Karpas-422 (cell line): Measurements from ENCODE around the gene STK4. TPM values are rescaled to one million over a fixed set of nuclear protein-coding genes. Genes with fewer than 3 reads are reported as not detected.

Experiments
- DNase-seq: peaks from one replicate; pipeline ENCODE4 v3.0.0-alpha.2; 2015
- H2AFZ ChIP-seq: fragments of 200-600 bp; sonication (generic); 2 replicates; pipeline ENCODE4 v1.6.1; 2014; ENCODE audit warnings: antibody characterized with exemption, low read length, mixed read lengths
- H3K27ac ChIP-seq: fragments of 200-600 bp; sonication (generic); 2 replicates; pipeline ENCODE4 v1.5.1; 2014; ENCODE audit warnings: mild to moderate bottlenecking, low read length, moderate library complexity
- H3K27me3 ChIP-seq: fragments of 200-600 bp; sonication (generic); 2 replicates; pipeline ENCODE4 v1.6.1; 2014; ENCODE audit warnings: low read length, mixed read lengths
- H3K36me3 ChIP-seq: fragments of 200-600 bp; sonication (generic); 2 replicates; pipeline ENCODE4 v1.6.1; 2014; ENCODE audit warnings: low read length, mixed read lengths; ENCODE audit not compliant: insufficient read depth
- H3K4me1 ChIP-seq: fragments of 200-600 bp; sonication (generic); 2 replicates; pipeline ENCODE4 v1.6.1; 2014; ENCODE audit warnings: mild to moderate bottlenecking, low read length, mixed read lengths
- H3K4me2 ChIP-seq: fragments of 200-600 bp; sonication (generic); 2 replicates; pipeline ENCODE4 v1.6.1; 2014; ENCODE audit warnings: low read length, low read depth, mild to moderate bottlenecking; ENCODE audit not compliant: poor library complexity, severe bottlenecking
- H3K4me3 ChIP-seq: fragments of 200-600 bp; sonication (generic); 2 replicates; pipeline ENCODE4 v1.5.1; 2014; ENCODE audit warnings: mild to moderate bottlenecking, antibody characterized with exemption, low read length, mixed read lengths
- H3K79me2 ChIP-seq: fragments of 200-600 bp; sonication (generic); 2 replicates; pipeline ENCODE4 v1.6.1; 2014; ENCODE audit warnings: mild to moderate bottlenecking, low read length, mixed read lengths
- H3K9ac ChIP-seq: fragments of 200-600 bp; sonication (generic); 2 replicates; pipeline ENCODE4 v1.6.0; 2014; ENCODE audit warnings: low read length
- H3K9me2 ChIP-seq: fragments of 200-600 bp; sonication (generic), shearing (Covaris generic); replicated peaks from 2 replicates; pipeline ENCODE4 v1.6.0; 2014; ENCODE audit warnings: mild to moderate bottlenecking, low read length, moderate library complexity; ENCODE audit not compliant: insufficient read depth
- H3K9me3 ChIP-seq: fragments of 300-700, 200-600 bp; sonication (generic); 2 replicates; pipeline ENCODE4 v1.6.1; 2014; ENCODE audit warnings: low read length, mixed read lengths
- H4K20me1 ChIP-seq: fragments of 200-600 bp; sonication (generic); 2 replicates; pipeline ENCODE4 v1.6.1; 2014; ENCODE audit warnings: mild to moderate bottlenecking, antibody characterized with exemption, low read length, low read depth; ENCODE audit not compliant: insufficient read depth
- total RNA-seq: library from RNA; depleted of rRNA; stranded (reverse); fragments of >200 nt; shearing (Covaris generic); gene quantifications from 2 replicates; pipeline ENCODE4 v1.2.3, GENCODE V29; 2014; ENCODE audit warnings: low replicate concordance

Gene STK4
- total RNA-seq, 1 experiment from 2014 or later, result 89.0 TPM

GRCh38 chr20:45038745-45039474, 72.6 kb downstream of the STK4 start:
- Histone ChIP-seq H3K36me3 (peaks cover 27% of the 10 kb centered on the region), H3K4me2 (peak overlapping the region; percentile 30), H2AFZ (no peak overlapping the region), H3K9me2 (no peaks in the 10 kb centered on the region), H3K4me1 (peaks cover 68% of the 10 kb centered on the region), H3K9me3 (no peaks in the 10 kb centered on the region), H3K9ac (no peak overlapping the region), H4K20me1 (no peaks in the 10 kb centered on the region), H3K4me3 (no peak overlapping the region), H3K79me2 (peaks cover 88% of the 10 kb centered on the region), H3K27ac (peak overlapping the region; percentile 80), H3K27me3 (no peaks in the 10 kb centered on the region)
- DNase-seq, result no peak

DNA sequence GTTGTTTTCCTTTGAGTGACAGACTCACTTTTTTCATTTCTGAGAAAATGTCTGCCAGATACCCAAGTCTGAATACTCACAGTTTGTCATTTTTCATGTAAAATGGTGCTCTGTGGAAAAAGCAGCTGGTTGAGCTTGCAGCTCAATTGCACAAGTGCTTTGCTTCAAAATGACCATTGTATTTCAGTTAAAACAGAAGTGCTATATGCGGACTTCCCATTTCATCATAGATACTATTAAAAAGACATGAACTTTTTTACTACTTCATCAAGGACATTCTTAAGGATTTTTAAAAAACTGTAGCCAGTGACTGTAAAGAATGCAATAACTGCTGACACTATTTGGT, 73.1 kb downstream of the STK4 start:
- no peaks in the 10 kb centered on the region for H3K9me3 ChIP-seq
- peak; percentile 77 for DNase-seq
- H4K20me1 ChIP-seq, result no peaks in the 10 kb centered on the region
- H3K36me3 ChIP-seq, result peaks cover 26% of the 10 kb centered on the region
- H3K79me2 ChIP-seq, result peaks cover 90% of the 10 kb centered on the region
- peak overlapping the region; percentile 30 for H3K4me2 ChIP-seq
- no peak overlapping the region for H3K4me3 ChIP-seq
- H3K27me3 ChIP-seq, result no peaks in the 10 kb centered on the region
- H3K27ac ChIP-seq, result peak overlapping the region; percentile 80
- no peaks in the 10 kb centered on the region for H3K9me2 ChIP-seq
- H2AFZ ChIP-seq, result no peak overlapping the region
- H3K4me1 ChIP-seq, result peaks cover 66% of the 10 kb centered on the region
- no peak overlapping the region for H3K9ac ChIP-seq

- H3K9me2 ChIP-seq, result no peaks in the 10 kb centered on the region
- DNase-seq, result no peak
- H3K79me2 ChIP-seq, result peaks cover 89% of the 10 kb centered on the region
- no peaks in the 10 kb centered on the region for H4K20me1 ChIP-seq
- no peaks in the 10 kb centered on the region for H3K9me3 ChIP-seq
- no peak overlapping the region for H3K4me3 ChIP-seq
- no peak overlapping the region for H3K4me2 ChIP-seq
- H3K36me3 ChIP-seq, result peaks cover 22% of the 10 kb centered on the region; the same call in 1 of the 2 replicates
- H3K27me3 ChIP-seq, result no peaks in the 10 kb centered on the region
- H3K27ac ChIP-seq, result no peak overlapping the region
- peaks cover 44% of the 10 kb centered on the region for H3K4me1 ChIP-seq
- no peak overlapping the region for H3K9ac ChIP-seq
- H2AFZ ChIP-seq, result no peak overlapping the region
These were observed 75.4 kb downstream of the STK4 start for GRCh38 chr20:45041464-45042337.

- no peaks in the 10 kb centered on the region for H3K9me2 ChIP-seq
- no peaks in the 10 kb centered on the region for H3K9me3 ChIP-seq
- peaks cover 89% of the 10 kb centered on the region for H3K79me2 ChIP-seq
- no peak overlapping the region for H3K9ac ChIP-seq
- H3K36me3 ChIP-seq, result peaks cover 22% of the 10 kb centered on the region; the same call in 1 of the 2 replicates
- H3K27me3 ChIP-seq, result no peaks in the 10 kb centered on the region
- no peak overlapping the region for H3K4me2 ChIP-seq
- H3K4me3 ChIP-seq, result no peak overlapping the region
- peaks cover 34% of the 10 kb centered on the region for H3K4me1 ChIP-seq
- H3K27ac ChIP-seq, result no peak overlapping the region
- no peaks in the 10 kb centered on the region for H4K20me1 ChIP-seq
- H2AFZ ChIP-seq, result no peak overlapping the region
- DNase-seq, result no peak
These were observed 76.7 kb downstream of the STK4 start for GRCh38 chr20:45042978-45043377.

GRCh38 chr20:45044084-45044573, 77.8 kb downstream of the STK4 start:
- no peaks in the 10 kb centered on the region for H3K9me2 ChIP-seq
- H3K9ac ChIP-seq, result no peak overlapping the region
- no peak overlapping the region for H2AFZ ChIP-seq
- H3K4me3 ChIP-seq, result no peak overlapping the region
- peak overlapping the region; percentile 63 for H3K27ac ChIP-seq
- H3K36me3 ChIP-seq, result peaks cover 22% of the 10 kb centered on the region; the same call in 1 of the 2 replicates
- H4K20me1 ChIP-seq, result no peaks in the 10 kb centered on the region
- H3K79me2 ChIP-seq, result peaks cover 88% of the 10 kb centered on the region
- peak; percentile 91 for DNase-seq
- peaks cover 31% of the 10 kb centered on the region for H3K4me1 ChIP-seq
- no peaks in the 10 kb centered on the region for H3K27me3 ChIP-seq
- H3K9me3 ChIP-seq, result no peaks in the 10 kb centered on the region
- H3K4me2 ChIP-seq, result no peak overlapping the region

DNA sequence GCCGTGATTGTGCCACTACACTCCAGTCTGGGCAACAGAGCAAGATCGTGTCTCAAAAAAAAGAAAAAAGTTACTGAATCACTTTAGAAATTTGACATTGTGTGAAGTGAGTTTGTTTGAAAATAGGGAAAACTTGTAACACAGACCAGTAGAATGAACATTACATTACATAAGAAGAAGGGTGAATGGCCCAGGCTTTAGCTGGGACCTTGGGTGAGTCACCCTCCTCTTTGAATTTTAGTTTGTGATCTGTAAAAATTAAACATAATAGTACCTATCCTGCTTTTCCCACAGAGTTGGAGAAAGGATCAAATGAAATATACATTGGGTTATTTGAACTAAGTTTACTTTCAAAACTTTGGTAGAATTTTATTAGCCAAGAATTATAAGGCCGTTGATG, 78.3 kb downstream of the STK4 start:
- Histone ChIP-seq H3K27me3 (no peaks in the 10 kb centered on the region), H3K9me3 (no peaks in the 10 kb centered on the region), H3K9ac (no peak overlapping the region), H3K4me2 (no peak overlapping the region), H3K9me2 (no peaks in the 10 kb centered on the region), H3K4me1 (peaks cover 31% of the 10 kb centered on the region), H2AFZ (no peak overlapping the region), H3K27ac (no peak overlapping the region), H4K20me1 (no peaks in the 10 kb centered on the region), H3K36me3 (peaks cover 22% of the 10 kb centered on the region; the same call in 1 of the 2 replicates), H3K79me2 (peaks cover 88% of the 10 kb centered on the region), H3K4me3 (no peak overlapping the region)
- DNase-seq, result no peak

GRCh38 chr20:45047581-45048119, 81.3 kb downstream of the STK4 start:
- no peak overlapping the region for H3K4me2 ChIP-seq
- H3K27ac ChIP-seq, result no peak overlapping the region
- H2AFZ ChIP-seq, result no peak overlapping the region
- H3K27me3 ChIP-seq, result no peaks in the 10 kb centered on the region
- H4K20me1 ChIP-seq, result no peaks in the 10 kb centered on the region
- H3K79me2 ChIP-seq, result peaks cover 88% of the 10 kb centered on the region
- H3K4me1 ChIP-seq, result peaks cover 48% of the 10 kb centered on the region
- H3K9me2 ChIP-seq, result no peaks in the 10 kb centered on the region
- no peaks in the 10 kb centered on the region for H3K9me3 ChIP-seq
- no peak overlapping the region for H3K4me3 ChIP-seq
- no peak overlapping the region for H3K9ac ChIP-seq
- no peak for DNase-seq
- peaks cover 15% of the 10 kb centered on the region; the same call in 1 of the 2 replicates for H3K36me3 ChIP-seq

- Histone ChIP-seq H3K9me2 (no peaks in the 10 kb centered on the region), H3K27ac (peak overlapping the region; percentile 82), H3K4me1 (peaks cover 40% of the 10 kb centered on the region), H3K9me3 (no peaks in the 10 kb centered on the region), H2AFZ (no peak overlapping the region), H3K4me3 (no peak overlapping the region), H4K20me1 (no peaks in the 10 kb centered on the region), H3K4me2 (peak overlapping the region; percentile 62), H3K79me2 (peaks cover 90% of the 10 kb centered on the region), H3K36me3 (peaks cover 24% of the 10 kb centered on the region; the same call in 1 of the 2 replicates), H3K27me3 (no peaks in the 10 kb centered on the region), H3K9ac (peak overlapping the region; percentile 43; the same call in 1 of the 2 replicates)
- DNase-seq, result no peak
These were observed 83.1 kb downstream of the STK4 start for GRCh38 chr20:45049438-45049837.
